Heart right ventricle (tissue), 16 donors: ENCODE measurements around the gene PEX11G. TPM values are rescaled to one million over a fixed set of nuclear protein-coding genes. Genes with fewer than 3 reads are reported as not detected.

ENCODE experiments used
- ATAC-seq, 8 donors: fragments of 200-7000 bp; cut with Tn5 transposase; one replicate each; pipeline ENCODE4 v1.9.1; 2020; ENCODE audit warnings: mild to moderate bottlenecking in 8 of 8, moderate library complexity in 8 of 8, moderate number of reproducible peaks in 1 of 8
- DNase-seq, 2 donors: peaks; one replicate each; pipeline ENCODE4 v3.0.0-alpha.2; 2020
- H3K27ac ChIP-seq, 10 donors: fragments of 200-600 bp; sonication (generic) in 2 of 10; one replicate each; pipeline versions ENCODE4 v1.5.0 to v1.8.0; 2020 to 2022; ENCODE audit warnings: mild to moderate bottlenecking in 3 of 10
- H3K27me3 ChIP-seq, 7 donors: fragments of 200-600 bp; one replicate each; pipeline ENCODE4 v1.8.0; 2021 to 2022; ENCODE audit warnings: mild to moderate bottlenecking in 2 of 7
- H3K36me3 ChIP-seq, 9 donors: fragments of 200-600 bp; sonication (generic) in 1 of 9; one replicate each; pipeline versions ENCODE4 v1.5.0 to v1.8.0; 2020 to 2022; ENCODE audit warnings: mild to moderate bottlenecking in 2 of 9
- H3K4me1 ChIP-seq, 9 donors: fragments of 200-600 bp; sonication (generic) in 1 of 9; one replicate each; pipeline versions ENCODE4 v1.5.0 to v1.8.0; 2020 to 2022; ENCODE audit warnings: mild to moderate bottlenecking in 4 of 9
- H3K4me3 ChIP-seq, 10 donors: fragments of 200-600 bp; sonication (generic) in 2 of 10; one replicate each; pipeline versions ENCODE4 v1.5.0 to v1.8.0; 2020 to 2022; ENCODE audit warnings: mild to moderate bottlenecking in 7 of 10, moderate library complexity in 2 of 10
- H3K9me3 ChIP-seq, 11 donors: fragments of 200-600 bp in 10 of 11; sonication (generic) in 2 of 11; one replicate each; pipeline versions ENCODE4 v1.5.0 to v1.8.0; 2013 to 2022; ENCODE audit warnings: mild to moderate bottlenecking in 2 of 11, control low read depth in 1 of 11, moderate library complexity in 1 of 11
- CTCF ChIP-seq, 9 donors: fragments of 200-600 bp; sonication (generic) in 2 of 9; IDR thresholded peaks; one replicate each; pipeline versions ENCODE4 v1.5.0 to v1.8.0; 2021 to 2022; ENCODE audit warnings: antibody characterized with exemption in 9 of 9, mild to moderate bottlenecking in 5 of 9, moderate library complexity in 1 of 9
- WGBS, 2 donors: extraction: QIAGEN DNeasy Blood & Tissue Kit; methylation state at CpG; one replicate each; pipeline ENCODE4 v1.1.7; 2013; ENCODE audit warnings: inconsistent platforms in 1 of 2; 5-methylcytosine and 5-hydroxymethylcytosine counted together
- intact Hi-C, 10 donors: fragments of 100-400 bp; cut with DNase I; formaldehyde crosslinking; loops; one replicate each; pipeline versions ENCODE4 v1.11.1 to v1.14.2; 2022
- polyA plus RNA-seq, 2 donors: library from polyadenylated mRNA; stranded (reverse); fragments of 200-250 nt; gene quantifications; one replicate each; pipeline ENCODE4 v1.2.3, GENCODE V29; 2013
- total RNA-seq, 10 donors: library from RNA; stranded (reverse); fragmentation: NEBNext Ultra II Directional in 3 of 10; extraction: Animal tissue kit (Norgen Biotek cat#: 25700) in 3 of 10; gene quantifications; one replicate each; pipeline versions ENCODE4 v1.2.1 to v1.2.4, GENCODE V29; 2021 to 2023
- donor health status: Arrhythmogenic right ventricular cardiomyopathy.
- donor health status: ischemic (EF 13 %, LVEDD 7.1; RV severe dilation, severe dysfunction).
- donor health status: healthy with polysubstance abuse.
- donor health status: DM: no; HTN: yes; CAD: no.
- donor health status: DM: no; HTN: no; CAD: no.
- donor health status: ischemic (EF 25% LVEDD 6.9; RV normal size, moderate dysfunction).
- donor health status: ischemic (EF 25% LVEDD 5.7; RV mildly dilated, moderate dysfunction).
- donor health status: healthy.
- donor health status: DM: yes; HTN: yes; CAD: no.
- donor health status: Ischemic cardiomyopathy.
- donor health status: ischemic (EF 35%, LVEDD 5.7; RV mildly dilated, moderate dysfunction).
- donor health status: nonischemic (EF 11% LVEDD 7.7; RV severe dilation, severe dysfunction).
- donor health status: DM: yes; HTN: yes; CAD: no.
- donor health status: PGD.
- donor health status: ischemic (EF 29% LVEDD 5.4; RV normal size, mild dysfunction).
- donor health status: nonischemic (EF 23%, LVEDD 6.1; RV moderate dilation, normal function).

The PEX11G gene
- total and polyA plus RNA-seq, 12 donors, result 0.95 to 3.9 (median 1.9) TPM

GRCh38 chr19:7444042-7444441 is 44.8 kb downstream of the PEX11G start:
- DNase-seq (no peak), ATAC-seq (no peak)
- TF ChIP-seq CTCF (IDR thresholded peaks at IDR 0.05), result no peak
- H3K27ac ChIP-seq, result no peak overlapping the region
- peaks cover 0 to 7% (median 0%) of the 10 kb centered on the region in 9 donors for H3K4me1 ChIP-seq
- WGBS, 2 donors, result 93 to 96% methylated on average over 19 of the region's 19 CpGs
- intact Hi-C loops, result no loop called here
- H3K4me3 ChIP-seq, result no peak overlapping the region
- peaks cover 0 to 96% (median 56%) of the 10 kb centered on the region in 9 donors for H3K36me3 ChIP-seq
- H3K27me3 ChIP-seq, result no peaks in the 10 kb centered on the region
- no peaks in the 10 kb centered on the region for H3K9me3 ChIP-seq

- 65 to 69% methylated on average over 9 of the region's 9 CpGs for WGBS, 2 donors
- intact Hi-C loops, result no loop called here
- no peaks in the 10 kb centered on the region for H3K9me3 ChIP-seq
- no peak for TF ChIP-seq CTCF (IDR thresholded peaks at IDR 0.05)
- H3K27me3 ChIP-seq, result no peaks in the 10 kb centered on the region
- no peak overlapping the region for H3K4me3 ChIP-seq
- DNase-seq (peak in 1 of 2 donors; percentile 36), ATAC-seq (peak in 1 of 8 donors; percentile 31)
- H3K36me3 ChIP-seq, result peaks cover 0 to 79% (median 49%) of the 10 kb centered on the region in 9 donors
- no peak overlapping the region for H3K27ac ChIP-seq
- H3K4me1 ChIP-seq, result peaks cover 0 to 7% (median 0%) of the 10 kb centered on the region in 9 donors
Measured at GRCh38 chr19:7442423-7442822, 46.4 kb downstream of the PEX11G start.

GRCh38 chr19:7441468-7442146 is 47.2 kb downstream of the PEX11G start:
- H3K36me3 ChIP-seq, result peaks cover 0 to 71% (median 44%) of the 10 kb centered on the region in 9 donors
- WGBS, 2 donors, result 92% methylated on average over 21 of the region's 21 CpGs
- peaks cover 0 to 7% (median 0%) of the 10 kb centered on the region in 9 donors for H3K4me1 ChIP-seq
- no peaks in the 10 kb centered on the region for H3K9me3 ChIP-seq
- no peaks in the 10 kb centered on the region for H3K27me3 ChIP-seq
- ATAC-seq (no peak), DNase-seq (no peak)
- no peak for TF ChIP-seq CTCF (IDR thresholded peaks at IDR 0.05)
- intact Hi-C loops, result no loop called here
- H3K27ac ChIP-seq, result no peak overlapping the region
- no peak overlapping the region for H3K4me3 ChIP-seq

- WGBS, 2 donors, result 89 to 90% methylated on average over 43 of the region's 43 CpGs
- Histone ChIP-seq H3K9me3 (no peaks in the 10 kb centered on the region), H3K27ac (no peak overlapping the region), H3K4me1 (peaks cover 0 to 7% (median 0%) of the 10 kb centered on the region in 9 donors), H3K27me3 (no peaks in the 10 kb centered on the region), H3K4me3 (no peak overlapping the region), H3K36me3 (peaks cover 0 to 59% (median 36%) of the 10 kb centered on the region in 9 donors)
- intact Hi-C loops, result no loop called here
- no peak for TF ChIP-seq CTCF (IDR thresholded peaks at IDR 0.05)
- ATAC-seq (peak in 1 of 8 donors; percentile 28), DNase-seq (no peak)
Measured at GRCh38 chr19:7440188-7440975, 48.5 kb downstream of the PEX11G start.
